ENCODE data around the gene GJA4.
"Not testable (repeated sequence)": the region's sequence is repeated elsewhere in the genome, so short reads cannot be mapped to it uniquely, and the experiment has no call there.

The GJA4 gene

DNA sequence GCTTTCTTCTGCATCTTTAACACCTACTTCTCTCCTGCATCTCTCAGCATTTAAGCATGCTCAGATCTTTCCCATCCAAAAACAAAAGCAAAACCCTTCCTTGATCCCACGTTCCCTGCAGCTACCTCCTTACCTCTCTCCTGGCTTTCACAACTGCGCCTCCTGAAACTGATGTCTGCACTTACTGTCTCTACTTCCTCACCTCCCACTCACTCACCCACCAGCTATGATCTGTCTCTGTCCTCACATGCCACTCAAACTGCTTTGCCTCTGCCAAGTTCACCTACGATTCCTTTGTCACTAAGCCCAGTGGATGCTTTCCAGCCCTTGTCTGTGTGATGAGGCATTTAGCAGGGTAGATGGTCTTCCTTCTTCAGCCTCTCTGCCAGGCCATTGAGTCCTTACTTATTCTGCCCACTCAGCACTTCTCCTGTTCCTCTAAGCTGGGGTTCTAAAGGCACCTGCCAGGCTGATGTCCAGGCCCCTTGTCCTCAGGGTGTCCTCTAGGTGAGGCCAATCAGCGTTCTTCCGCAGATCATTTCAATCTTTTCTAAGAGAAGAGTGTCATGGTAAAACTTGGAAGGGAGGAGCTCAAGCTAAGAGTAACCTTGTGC is 21.8 kb upstream of the GJA4 start:
- no peak for DNase-seq

GRCh38 chr1:34771573-34772371 is 21.0 kb upstream of the GJA4 start:
- no peak for DNase-seq

GRCh38 chr1:34773114-34773513 is 19.7 kb upstream of the GJA4 start:
- DNase-seq = not testable (repeated sequence)

DNA sequence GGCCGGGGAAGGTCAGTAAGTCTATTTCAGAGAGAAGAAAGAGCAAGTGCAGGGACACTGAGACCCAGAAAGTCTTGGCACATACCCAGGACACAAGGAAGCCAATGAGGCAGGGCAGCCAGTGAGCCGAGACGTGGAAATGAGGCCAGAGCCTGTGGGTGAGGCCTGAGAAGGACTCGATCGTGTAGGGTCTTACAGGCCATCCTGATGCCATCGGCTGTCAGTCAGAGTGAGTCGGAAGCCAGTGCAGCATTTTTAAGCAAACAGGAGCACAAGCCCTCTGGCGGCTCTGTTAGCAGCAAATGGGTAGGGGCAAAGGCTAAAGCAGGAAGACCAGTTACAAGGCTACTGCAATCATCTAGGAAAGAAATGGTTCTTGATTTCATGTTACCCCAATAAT is 17.8 kb upstream of the GJA4 start:
- DNase-seq = no peak

DNA sequence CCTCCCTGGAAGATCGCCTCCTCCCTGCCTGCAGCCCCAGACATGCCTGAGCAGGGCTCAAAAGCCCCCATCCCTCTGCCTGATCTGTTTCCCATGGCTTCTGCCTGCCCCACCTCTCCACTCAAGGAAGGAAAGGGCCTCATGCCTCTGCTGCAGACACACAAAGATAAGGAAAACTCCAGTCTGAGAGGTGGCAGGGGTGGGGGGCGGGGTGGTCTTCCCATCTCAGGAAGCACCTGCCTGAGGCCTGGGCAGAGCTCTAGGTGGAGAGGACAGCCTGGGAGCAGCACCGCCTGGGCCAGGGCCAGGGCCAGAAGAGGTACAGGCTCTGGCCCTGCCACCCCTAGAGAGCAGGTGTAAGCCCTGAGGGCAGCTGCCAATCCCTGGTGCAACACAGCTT is 15.9 kb upstream of the GJA4 start:
- DNase-seq = no peak

DNA sequence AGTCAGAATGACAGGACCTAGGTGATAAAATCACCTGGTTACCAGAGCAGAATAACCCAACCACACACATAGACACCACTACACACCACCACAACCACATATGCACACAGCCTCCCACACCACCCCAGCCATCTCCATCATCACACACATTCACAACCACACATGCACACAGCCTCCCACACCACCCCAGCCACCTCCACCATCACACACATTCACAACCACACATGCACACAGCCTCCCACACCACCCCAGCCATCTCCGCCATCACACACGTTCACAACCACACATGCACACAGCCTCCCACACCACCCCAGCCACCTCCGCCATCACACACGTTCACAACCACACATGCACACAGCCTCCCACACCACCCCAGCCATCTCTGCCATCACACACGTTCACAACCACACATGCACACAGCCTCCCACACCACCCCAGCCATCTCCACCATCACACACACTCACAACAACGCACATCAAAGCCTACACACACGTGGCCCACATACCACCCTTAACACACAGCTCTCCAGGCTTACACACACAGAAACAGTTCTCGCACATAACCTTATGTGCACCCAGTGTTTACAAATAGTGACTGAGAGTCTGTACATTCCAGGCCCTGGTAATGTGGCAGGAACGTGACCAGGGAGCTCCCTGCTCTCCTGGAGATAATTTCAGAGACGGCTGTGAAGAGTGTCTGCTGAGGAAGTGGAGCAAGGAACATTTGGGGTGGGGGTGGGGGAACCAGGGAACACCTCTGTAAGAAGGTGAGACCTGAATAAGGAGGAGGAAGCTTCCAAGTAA is 15.1 kb upstream of the GJA4 start:
- DNase-seq = no peak

DNA sequence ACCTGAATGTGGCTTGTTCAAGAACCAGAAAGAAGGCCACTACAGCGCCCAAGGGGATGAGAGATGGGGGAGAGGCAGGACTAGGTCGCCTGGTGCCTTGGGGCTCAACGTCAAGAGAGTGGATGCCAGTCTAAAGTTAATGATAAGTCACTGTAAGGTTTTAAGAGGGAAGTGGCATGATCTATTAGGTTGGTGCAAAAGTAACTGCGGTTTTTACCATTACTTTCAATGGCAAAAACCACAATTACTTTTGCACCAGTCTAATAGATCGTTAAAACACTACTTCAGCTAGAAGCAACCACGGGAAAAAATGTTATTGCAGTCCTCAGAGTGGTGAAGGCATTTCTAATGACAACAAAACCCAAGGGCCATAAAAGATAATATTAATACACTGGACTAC is 14.4 kb upstream of the GJA4 start:
- DNase-seq = no peak

- DNase-seq = no peak
Measured at GRCh38 chr1:34779005-34779404, 13.8 kb upstream of the GJA4 start.

DNA sequence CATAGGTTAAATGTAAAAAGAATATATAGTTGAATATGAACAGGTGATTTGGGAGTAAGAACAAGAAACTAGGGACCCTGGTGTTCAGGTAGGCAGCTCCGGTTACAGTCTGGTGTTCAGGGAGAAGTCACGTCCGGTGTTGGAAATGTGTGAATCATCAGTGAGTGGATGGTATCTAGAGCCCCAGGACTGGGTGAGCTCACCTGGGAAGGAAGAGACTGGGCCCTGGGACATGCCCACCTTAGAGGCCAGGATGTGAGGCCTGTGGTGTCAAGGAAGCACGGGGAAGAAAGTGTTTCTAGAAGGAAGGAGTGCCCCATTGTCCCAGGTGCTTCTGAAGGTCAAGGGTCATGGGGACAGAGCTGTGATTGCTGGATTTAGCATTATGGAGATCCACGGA is 13.3 kb upstream of the GJA4 start:
- DNase-seq = no peak

GRCh38 chr1:34779962-34780361 is 12.8 kb upstream of the GJA4 start:
- no peak for DNase-seq

DNA sequence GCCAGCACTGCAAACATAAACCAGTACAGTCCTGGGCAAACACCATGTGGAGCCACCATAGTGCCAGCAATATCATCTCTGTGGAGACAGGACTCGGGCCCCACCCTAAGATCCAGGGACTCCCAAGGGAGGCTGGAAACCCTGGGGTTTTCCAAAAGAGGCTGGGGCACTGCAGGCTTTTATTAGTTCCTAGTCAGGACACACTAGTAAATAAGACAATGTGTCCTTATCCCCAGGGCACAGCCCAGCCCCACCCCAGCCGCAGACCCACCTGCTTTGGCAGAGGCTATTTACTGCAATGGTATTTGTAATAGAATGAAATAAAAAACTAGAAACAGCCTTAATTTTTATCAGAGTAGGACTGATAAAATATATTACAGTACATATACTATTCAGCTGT is 12.3 kb upstream of the GJA4 start:
- no peak for DNase-seq

DNA sequence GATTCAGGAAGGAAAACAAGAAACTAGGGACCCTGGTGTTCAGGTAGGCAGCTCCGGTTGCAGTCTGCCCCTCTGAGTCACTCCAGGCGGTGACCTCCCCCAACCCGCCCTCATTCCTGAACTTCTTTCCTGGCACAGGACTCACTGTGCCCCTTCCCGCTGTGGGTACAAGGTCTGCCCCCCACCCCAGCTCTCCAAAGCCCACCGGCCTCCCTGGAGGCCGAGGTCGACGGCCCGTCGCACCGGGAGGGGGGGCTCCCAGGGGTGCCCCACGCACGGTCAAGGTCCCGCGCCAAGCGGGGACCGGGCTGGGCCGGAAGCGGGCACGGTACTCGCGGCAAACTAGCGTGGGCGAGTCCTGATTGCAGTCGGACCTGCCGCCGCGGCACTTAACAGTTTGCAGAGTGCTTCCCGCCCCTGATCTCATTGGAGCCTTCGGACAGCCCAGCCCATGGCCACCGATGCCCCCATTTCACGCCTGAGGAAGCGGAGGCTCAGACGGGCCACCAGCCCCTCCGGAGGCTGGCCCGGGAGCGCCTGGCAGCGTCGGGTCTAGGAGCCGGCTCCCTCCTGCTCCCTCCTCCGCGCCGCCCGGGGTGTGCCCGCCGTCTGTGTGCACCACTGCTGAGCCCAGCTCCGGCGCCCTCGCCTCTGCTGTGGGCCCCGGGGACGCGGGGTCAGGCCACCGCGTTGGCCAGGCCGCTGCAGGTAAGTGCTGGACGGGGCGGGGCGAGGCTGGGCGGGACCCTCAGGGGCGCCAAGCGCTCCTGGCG is 11.5 kb upstream of the GJA4 start, which contains the start of gene GJB3:
Gene GJB3 (plus strand): TSS at position 144 of the 773 bp plus-strand sequence. CDS start 3,549 bp downstream, outside the sequence.
- no peak for DNase-seq

DNA sequence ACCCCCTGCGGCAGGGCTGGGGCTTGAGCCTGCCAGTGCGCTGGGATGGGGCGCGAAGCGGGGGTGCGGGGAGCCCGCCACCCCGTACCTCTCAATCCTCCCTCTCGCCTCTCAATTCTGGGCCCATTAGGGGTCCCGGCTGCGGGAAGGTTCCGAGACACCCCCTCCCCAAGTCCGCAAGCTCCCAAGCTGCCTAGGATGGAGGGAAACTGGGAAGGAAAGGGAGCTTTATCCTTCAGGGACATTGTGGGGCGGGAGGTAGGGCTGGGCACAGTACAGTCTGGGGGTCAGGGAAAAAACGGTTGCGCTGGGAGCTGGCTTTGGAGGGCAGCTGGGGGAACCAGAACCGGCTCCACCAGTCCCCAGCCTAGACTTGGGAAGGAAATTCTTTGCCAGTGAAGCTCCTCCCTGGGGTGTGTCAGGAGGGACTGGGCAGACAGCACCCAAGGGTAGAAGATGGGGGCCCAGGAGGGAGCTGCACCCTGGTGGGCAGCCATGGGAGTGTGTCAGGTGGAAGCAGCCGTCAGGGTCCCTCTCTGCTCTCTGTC is 10.9 kb upstream of the GJA4 start:
- no peak for DNase-seq

- DNase-seq = no peak
Measured at GRCh38 chr1:34784751-34785221, 8.0 kb upstream of the GJA4 start.

- DNase-seq = no peak
Measured at GRCh38 chr1:34785231-34785874, 7.4 kb upstream of the GJA4 start.

GRCh38 chr1:34785875-34786470 is 6.8 kb upstream of the GJA4 start:
- no peak for DNase-seq

GRCh38 chr1:34786521-34787325 is 6.1 kb upstream of the GJA4 start:
- peak; percentile 66 for DNase-seq

DNA sequence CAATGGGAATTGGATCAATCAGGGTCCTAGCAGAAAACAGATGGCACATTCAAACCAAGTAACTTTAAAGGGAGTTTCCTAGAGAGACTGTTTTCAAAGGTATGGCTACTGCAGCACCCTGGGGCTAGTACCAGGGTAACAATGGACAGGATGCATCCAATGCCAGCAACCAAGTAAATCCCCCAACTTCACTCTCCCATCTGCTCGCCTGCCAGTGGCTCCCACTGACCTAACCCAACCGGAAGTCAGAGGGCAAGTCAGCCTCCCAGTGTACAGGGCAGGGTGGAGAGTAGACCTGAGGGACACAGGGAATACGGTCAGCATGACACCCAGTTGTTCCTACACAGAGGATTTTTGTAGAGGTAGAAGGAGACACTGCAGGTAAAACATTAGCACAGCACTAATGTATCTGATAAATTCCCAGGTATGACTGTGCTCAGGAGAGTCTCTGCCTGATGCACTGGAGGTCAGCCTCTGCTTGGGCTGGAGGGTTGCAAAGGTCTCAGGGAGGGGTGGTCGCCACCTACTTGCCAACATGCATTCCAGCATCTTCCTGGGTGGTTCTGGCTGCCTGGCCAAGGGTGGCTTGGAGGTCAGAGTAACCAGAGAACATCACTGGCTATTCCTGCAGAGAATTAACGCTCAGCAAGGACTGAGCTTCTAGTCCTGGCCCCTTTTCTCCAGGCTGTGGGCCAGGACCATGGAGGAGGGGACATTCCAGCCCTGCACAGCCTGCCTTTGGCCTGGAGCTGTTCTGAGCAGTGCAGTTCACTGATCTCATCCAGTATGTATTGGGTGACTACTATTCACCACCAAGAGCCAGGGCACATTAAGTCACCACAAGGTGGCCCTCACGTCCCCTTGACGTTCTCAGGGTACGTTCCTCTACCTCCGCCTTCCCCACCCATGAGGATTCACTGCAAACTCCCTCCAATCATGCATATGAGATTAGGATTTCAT is 5.1 kb upstream of the GJA4 start:
- no peak for DNase-seq

GRCh38 chr1:34790985-34791384 is 1.8 kb upstream of the GJA4 start:
- DNase-seq = no peak
